ENCODE data around the gene SHH. TPM values are rescaled to one million over a fixed set of nuclear protein-coding genes. Genes with fewer than 3 reads are reported as not detected.

The SHH gene
- total RNA-seq, 3 donors from 2014 or later, result 2.4 to 9.6 (median 6.6) TPM

- no peak for DNase-seq
- Histone ChIP-seq H3K4me1 (ENCODE audit: low read depth) (peaks cover 14% of the 10 kb centered on the region), H3K36me3 (ENCODE audit: low read depth) (no peaks in the 10 kb centered on the region), H3K4me3 (no peak overlapping the region), H3K9me3 (no peaks in the 10 kb centered on the region)
- intact Hi-C loops (cut with DNase I, micrococcal nuclease), result no loop called here
- ATAC-seq, result no peak
- TF ChIP-seq CTCF (IDR thresholded peaks at IDR 0.05), result no peak
Observed at GRCh38 chr7:155845226-155845625, 33.0 kb upstream of the SHH start.

GRCh38 chr7:155844526-155844925, 32.3 kb upstream of the SHH start:
- TF ChIP-seq CTCF (IDR thresholded peaks at IDR 0.05), result no peak
- H3K4me3 ChIP-seq, result no peak overlapping the region
- ATAC-seq, result no peak
- DNase-seq, result no peak
- peaks cover 14% of the 10 kb centered on the region for H3K4me1 ChIP-seq (ENCODE audit: low read depth)
- H3K9me3 ChIP-seq, result no peaks in the 10 kb centered on the region
- no peaks in the 10 kb centered on the region for H3K36me3 ChIP-seq (ENCODE audit: low read depth)
- intact Hi-C loops (cut with DNase I, micrococcal nuclease), result no loop called here

- ATAC-seq (peak; percentile 95), DNase-seq (peak; percentile 91 to 93 (median 91))
- no peaks in the 10 kb centered on the region for H3K9me3 ChIP-seq
- no peaks in the 10 kb centered on the region for H3K36me3 ChIP-seq (ENCODE audit: low read depth)
- H3K4me1 ChIP-seq (ENCODE audit: low read depth), result peaks cover 14% of the 10 kb centered on the region
- intact Hi-C loops (cut with DNase I, micrococcal nuclease), result no loop called here
- TF ChIP-seq CTCF (IDR thresholded peaks at IDR 0.05), result no peak
- H3K4me3 ChIP-seq, result no peak overlapping the region
Observed at GRCh38 chr7:155844019-155844453, 31.8 kb upstream of the SHH start.

- DNase-seq, result no peak
- Histone ChIP-seq H3K4me3 (no peak overlapping the region), H3K36me3 (ENCODE audit: low read depth) (no peaks in the 10 kb centered on the region), H3K4me1 (ENCODE audit: low read depth) (peaks cover 10% of the 10 kb centered on the region), H3K9me3 (no peaks in the 10 kb centered on the region)
- ATAC-seq, result no peak
- no peak for TF ChIP-seq CTCF (IDR thresholded peaks at IDR 0.05)
- intact Hi-C loops (cut with DNase I, micrococcal nuclease), result no loop called here
Observed at GRCh38 chr7:155843426-155844018, 31.3 kb upstream of the SHH start.

- no peak overlapping the region for H3K4me3 ChIP-seq
- H3K4me1 ChIP-seq (ENCODE audit: low read depth), result peaks cover 10% of the 10 kb centered on the region
- intact Hi-C loops (cut with DNase I, micrococcal nuclease), result no loop called here
- DNase-seq (no peak), ATAC-seq (no peak)
- TF ChIP-seq CTCF (IDR thresholded peaks at IDR 0.05), result no peak
- no peaks in the 10 kb centered on the region for H3K36me3 ChIP-seq (ENCODE audit: low read depth)
- H3K9me3 ChIP-seq, result no peaks in the 10 kb centered on the region
Observed at GRCh38 chr7:155842496-155843265, 30.4 kb upstream of the SHH start.

Data from mucosa of descending colon (tissue), 3 donors.